Measurements from ENCODE around the gene GREM2. TPM values are rescaled to one million over a fixed set of nuclear protein-coding genes. Genes with fewer than 3 reads are reported as not detected.

The GREM2 gene
- total RNA-seq, 4 donors from 2014 or later, result 0.22 to 1.2 (median 0.35) TPM

GRCh38 chr1:240462766-240463395, 149.1 kb downstream of the GREM2 start:
- intact Hi-C loops (cut with DNase I), result no loop called here
- no peak overlapping the region for H3K4me3 ChIP-seq (replicated peaks in 1 of 3)
- no peak for DNase-seq
- no peaks in the 10 kb centered on the region for H3K36me3 ChIP-seq
- 80 to 85% methylated on average over 7 of the region's 7 CpGs for WGBS, 2 donors
- no peaks in the 10 kb centered on the region for H3K4me1 ChIP-seq
- H3K27me3 ChIP-seq, result no peaks in the 10 kb centered on the region
- no peak for TF ChIP-seq POLR2A (IDR thresholded peaks at IDR 0.05)
- TF ChIP-seq, protein P1, sequence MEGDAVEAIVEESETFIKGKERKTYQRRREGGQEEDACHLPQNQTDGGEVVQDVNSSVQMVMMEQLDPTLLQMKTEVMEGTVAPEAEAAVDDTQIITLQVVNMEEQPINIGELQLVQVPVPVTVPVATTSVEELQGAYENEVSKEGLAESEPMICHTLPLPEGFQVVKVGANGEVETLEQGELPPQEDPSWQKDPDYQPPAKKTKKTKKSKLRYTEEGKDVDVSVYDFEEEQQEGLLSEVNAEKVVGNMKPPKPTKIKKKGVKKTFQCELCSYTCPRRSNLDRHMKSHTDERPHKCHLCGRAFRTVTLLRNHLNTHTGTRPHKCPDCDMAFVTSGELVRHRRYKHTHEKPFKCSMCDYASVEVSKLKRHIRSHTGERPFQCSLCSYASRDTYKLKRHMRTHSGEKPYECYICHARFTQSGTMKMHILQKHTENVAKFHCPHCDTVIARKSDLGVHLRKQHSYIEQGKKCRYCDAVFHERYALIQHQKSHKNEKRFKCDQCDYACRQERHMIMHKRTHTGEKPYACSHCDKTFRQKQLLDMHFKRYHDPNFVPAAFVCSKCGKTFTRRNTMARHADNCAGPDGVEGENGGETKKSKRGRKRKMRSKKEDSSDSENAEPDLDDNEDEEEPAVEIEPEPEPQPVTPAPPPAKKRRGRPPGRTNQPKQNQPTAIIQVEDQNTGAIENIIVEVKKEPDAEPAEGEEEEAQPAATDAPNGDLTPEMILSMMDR (IDR thresholded peaks at IDR 0.05), result no peak
- no peaks in the 10 kb centered on the region for H3K9me3 ChIP-seq
- no peak overlapping the region for H3K27ac ChIP-seq

GRCh38 chr1:240462277-240462676, 149.7 kb downstream of the GREM2 start:
- Histone ChIP-seq H3K4me3 (replicated peaks in 1 of 3) (no peak overlapping the region), H3K4me1 (peaks cover 0 to 1% of the 10 kb centered on the region in 2 donors), H3K27me3 (no peaks in the 10 kb centered on the region), H3K9me3 (no peaks in the 10 kb centered on the region), H3K36me3 (no peaks in the 10 kb centered on the region), H3K27ac (no peak overlapping the region)
- TF ChIP-seq, protein P1 (IDR thresholded peaks at IDR 0.05), result no peak
- no peak for TF ChIP-seq POLR2A (IDR thresholded peaks at IDR 0.05)
- 83 to 84% methylated on average over 3 of the region's 3 CpGs for WGBS, 2 donors
- intact Hi-C loops (cut with DNase I), result no loop called here
- DNase-seq, result no peak

- peak; percentile 6 to 18 for DNase-seq
- H3K27me3 ChIP-seq, result no peaks in the 10 kb centered on the region
- H3K27ac ChIP-seq, result no peak overlapping the region
- no peaks in the 10 kb centered on the region for H3K9me3 ChIP-seq
- no peaks in the 10 kb centered on the region for H3K36me3 ChIP-seq
- no peak overlapping the region for H3K4me3 ChIP-seq (replicated peaks in 1 of 3)
- WGBS, 2 donors, result 40 to 47% methylated on average over 5 of the region's 5 CpGs
- no peak for TF ChIP-seq POLR2A (IDR thresholded peaks at IDR 0.05)
- TF ChIP-seq, protein P1 (IDR thresholded peaks at IDR 0.05), result no peak
- peaks cover 0 to 5% of the 10 kb centered on the region in 2 donors for H3K4me1 ChIP-seq
- intact Hi-C loops (cut with DNase I), result no loop called here
Observed at GRCh38 chr1:240457203-240457602, 154.8 kb downstream of the GREM2 start.

GRCh38 chr1:240455228-240455821, 156.6 kb downstream of the GREM2 start:
- intact Hi-C loops (cut with DNase I), result no loop called here
- Histone ChIP-seq H3K27me3 (no peaks in the 10 kb centered on the region), H3K4me1 (peaks cover 0 to 5% of the 10 kb centered on the region in 2 donors), H3K9me3 (no peaks in the 10 kb centered on the region), H3K27ac (no peak overlapping the region), H3K36me3 (no peaks in the 10 kb centered on the region), H3K4me3 (replicated peaks in 1 of 3) (no peak overlapping the region)
- TF ChIP-seq, protein P1 (IDR thresholded peaks at IDR 0.05), result peak in 1 of 6 experiments; percentile 20
- TF ChIP-seq POLR2A (IDR thresholded peaks at IDR 0.05), result no peak
- DNase-seq, result no peak
- 69 to 74% methylated on average over 7 of the region's 7 CpGs for WGBS, 2 donors

GRCh38 chr1:240445369-240445768, 166.6 kb downstream of the GREM2 start:
- no peaks in the 10 kb centered on the region for H3K4me1 ChIP-seq
- no peak overlapping the region for H3K4me3 ChIP-seq (replicated peaks in 1 of 3)
- 82 to 91% methylated on average over 3 of the region's 3 CpGs for WGBS, 2 donors
- H3K9me3 ChIP-seq, result no peaks in the 10 kb centered on the region
- no peak for TF ChIP-seq POLR2A (IDR thresholded peaks at IDR 0.05)
- TF ChIP-seq, protein P1 (IDR thresholded peaks at IDR 0.05), result no peak
- H3K27ac ChIP-seq, result no peak overlapping the region
- no peak for DNase-seq
- H3K36me3 ChIP-seq, result no peaks in the 10 kb centered on the region
- intact Hi-C loops (cut with DNase I), result no loop called here
- no peaks in the 10 kb centered on the region for H3K27me3 ChIP-seq
